Endothelial cell of umbilical vein (primary cell): ENCODE results near the gene BBX. TPM values are rescaled to one million over a fixed set of nuclear protein-coding genes. Genes with fewer than 3 reads are reported as not detected.

Source experiments
- BruUV-seq: library from RNA; stranded (reverse); fragments of 400-500 nt; replicated peaks from 2 replicates; lab custom pipeline; 2021; lab: Mats Ljungman, UMichigan
- CTCF ChIA-PET: fragments of 300-600, 350-600 bp; sonication (Branson Sonifier 250); formaldehyde crosslinking; loops from one replicate; lab custom pipeline; 2021; ENCODE audit warnings: antibody characterized with exemption, inconsistent platforms; lab: Charles Lee
- POLR2A ChIA-PET: fragments of 300-600, 350-600 bp; sonication (Branson Sonifier 250); formaldehyde crosslinking; loops from one replicate; lab custom pipeline; 2021; ENCODE audit warnings: antibody characterized with exemption, inconsistent platforms; lab: Charles Lee
- DNase-seq: peaks from one replicate; pipeline ENCODE4 v3.0.0-alpha.2; 2011; ENCODE audit warnings: low read depth, low spot score
- FAIRE-seq: peaks from 2 replicates; lab custom pipeline; 2011; peaks lifted over from hg19 to GRCh38; lab: Jason Lieb, UNC
- H2AFZ ChIP-seq: 2 replicates; pipeline ENCODE4 v1.6.0; 2012; ENCODE audit warnings: low read depth, low read length, control low read depth, inconsistent platforms
- H3K27ac ChIP-seq: 2 replicates; pipeline ENCODE4 v1.5.1; 2011; ENCODE audit warnings: low read depth, mild to moderate bottlenecking, control low read depth, low read length, moderate library complexity; ENCODE audit not compliant: insufficient read depth
- H3K27me3 ChIP-seq, 2 experiments: 2 replicates each; pipeline versions ENCODE4 v1.6.0 to v1.6.1; 2011; ENCODE audit warnings: low read length in 2 of 2, mixed read lengths in 1 of 2; ENCODE audit not compliant: control insufficient read depth in 2 of 2, insufficient read depth in 2 of 2
- H3K36me3 ChIP-seq, 2 experiments: 2 replicates in 1 of 2; 3 replicates in 1 of 2; pipeline ENCODE4 v1.5.1; 2011; ENCODE audit warnings: low read length in 2 of 2, mild to moderate bottlenecking in 1 of 2, moderate library complexity in 1 of 2; ENCODE audit not compliant: control insufficient read depth in 2 of 2, insufficient read depth in 2 of 2; ENCODE audit errors: extremely low read depth in 1 of 2
- H3K4me1 ChIP-seq: 3 replicates; pipeline ENCODE4 v1.5.1; 2011; ENCODE audit warnings: mild to moderate bottlenecking, low read length; ENCODE audit not compliant: control insufficient read depth, insufficient read depth; ENCODE audit errors: extremely low read depth
- H3K4me2 ChIP-seq: 2 replicates; pipeline ENCODE4 v1.6.1; 2011; ENCODE audit warnings: low read length, control low read depth, mixed read lengths; ENCODE audit not compliant: insufficient read depth
- H3K4me3 ChIP-seq, 3 experiments: fragments of 200-600 bp in 1 of 3; sonication (generic), shearing (Covaris generic) in 1 of 3; replicated peaks in 1 of 3; 2 replicates each; pipeline ENCODE4 v1.5.1; 2011 to 2016; ENCODE audit warnings: control low read depth in 3 of 3, low read length in 3 of 3, mild to moderate bottlenecking in 2 of 3, inconsistent platforms in 1 of 3, low read depth in 1 of 3, moderate library complexity in 1 of 3; ENCODE audit not compliant: insufficient read depth in 1 of 3
- H3K79me2 ChIP-seq: 2 replicates; pipeline ENCODE4 v1.6.0; 2012; ENCODE audit warnings: low read length, inconsistent platforms; ENCODE audit not compliant: control insufficient read depth, insufficient read depth
- H3K9ac ChIP-seq: replicated peaks from 2 replicates; pipeline ENCODE3; 2011; ENCODE audit warnings: low read length, control low read depth; ENCODE audit not compliant: insufficient read depth; ENCODE audit errors: extremely low read depth
- H3K9me1 ChIP-seq: replicated peaks from 3 replicates; pipeline ENCODE4 v1.6.0; 2011; ENCODE audit warnings: mild to moderate bottlenecking, low read length; ENCODE audit not compliant: control insufficient read depth, insufficient read depth; ENCODE audit errors: extremely low read depth
- H3K9me3 ChIP-seq: replicated peaks from 2 replicates; pipeline ENCODE4 v1.5.1; 2012; ENCODE audit warnings: low read length, inconsistent platforms; ENCODE audit not compliant: control insufficient read depth, insufficient read depth
- H4K20me1 ChIP-seq: replicated peaks from 2 replicates; pipeline ENCODE3; 2011; ENCODE audit warnings: mild to moderate bottlenecking, low read length; ENCODE audit not compliant: control insufficient read depth, insufficient read depth; ENCODE audit errors: extremely low read depth
- EZH2 ChIP-seq: IDR thresholded peaks from 2 replicates; pipeline ENCODE4 v1.6.1; 2012; ENCODE audit warnings: borderline replicate concordance, low read depth, mild to moderate bottlenecking, moderate library complexity, low read length, inconsistent platforms; ENCODE audit not compliant: severe bottlenecking
- FOS ChIP-seq: IDR thresholded peaks from 2 replicates; pipeline ENCODE4 v1.6.1; 2011; ENCODE audit warnings: mild to moderate bottlenecking, low read length, moderate library complexity, borderline replicate concordance; ENCODE audit not compliant: insufficient read depth
- GATA2 ChIP-seq: IDR thresholded peaks from 2 replicates; pipeline ENCODE4 v1.7.0; 2011; ENCODE audit warnings: low read depth, mild to moderate bottlenecking, moderate library complexity, mixed read lengths, low read length; ENCODE audit not compliant: insufficient read length, insufficient read depth
- JUN ChIP-seq: IDR thresholded peaks from 2 replicates; pipeline ENCODE4 v1.6.1; 2011; ENCODE audit warnings: borderline replicate concordance, low read depth; ENCODE audit not compliant: insufficient read length, insufficient read depth
- MYC ChIP-seq: IDR thresholded peaks from one replicate; pipeline ENCODE4 v1.6.1; 2011; ENCODE audit warnings: mild to moderate bottlenecking, low read depth, low read length
- POLR2A ChIP-seq: IDR thresholded peaks from 2 replicates; pipeline ENCODE4 v1.6.1; 2012; ENCODE audit warnings: low read depth, mild to moderate bottlenecking, control low read depth, low read length
- POLR2AphosphoS5 ChIP-seq: IDR thresholded peaks from 2 replicates; pipeline ENCODE4 v1.6.1; 2012; ENCODE audit warnings: low read depth, mild to moderate bottlenecking, control low read depth, low read length, moderate library complexity; ENCODE audit not compliant: insufficient read depth
- dilution Hi-C: fragments of 300-500 bp; cut with MboI; formaldehyde crosslinking; loops from one replicate; pipeline ENCODE4 v1.15.0; 2019; ENCODE audit warnings: low sequenced_read_pairs; ENCODE audit not compliant: extremely low pct_ligation_motif_present
- intact Hi-C: fragments of 100-400 bp; cut with micrococcal nuclease; formaldehyde crosslinking; loops from one replicate; pipeline ENCODE4 v1.10.0; 2022
- polyA plus RNA-seq, 4 experiments: library from polyadenylated mRNA; depleted of rRNA in 3 of 4; stranded (reverse) in 3 of 4; unstranded in 1 of 4; fragments of >200 nt; gene quantifications; 2 replicates each; pipeline versions ENCODE4 v1.2.1 to v1.2.3, GENCODE V29; 2011 to 2012; ENCODE audit warnings: missing spikeins in 1 of 4
- total RNA-seq: library from RNA; stranded (reverse); gene quantifications from 2 replicates; pipeline ENCODE4 v1.2.3, GENCODE V29; 2021
- TF ChIP-seq, protein P1 (sequence below), 2 donors: IDR thresholded peaks; 1 replicate in 1 of 2; 2 replicates in 1 of 2; pipeline ENCODE4 v1.5.1; 2011; ENCODE audit warnings: low read length in 2 of 2, mild to moderate bottlenecking in 2 of 2, moderate library complexity in 2 of 2, control low read depth in 1 of 2, inconsistent platforms in 1 of 2, low read depth in 1 of 2; ENCODE audit not compliant: insufficient read depth in 1 of 2; ENCODE audit errors: extremely low read depth in 1 of 2
- TF ChIP-seq, protein P2 (sequence below): IDR thresholded peaks from 2 replicates; pipeline ENCODE4 v1.6.1; 2011; ENCODE audit not compliant: insufficient read depth, insufficient read length

Gene BBX
- total and polyA plus RNA-seq, 2 donors (not counting 3 experiments of a cell fraction or from before 2014, with no cell fraction given), result 21.4 to 43.4 TPM

DNA sequence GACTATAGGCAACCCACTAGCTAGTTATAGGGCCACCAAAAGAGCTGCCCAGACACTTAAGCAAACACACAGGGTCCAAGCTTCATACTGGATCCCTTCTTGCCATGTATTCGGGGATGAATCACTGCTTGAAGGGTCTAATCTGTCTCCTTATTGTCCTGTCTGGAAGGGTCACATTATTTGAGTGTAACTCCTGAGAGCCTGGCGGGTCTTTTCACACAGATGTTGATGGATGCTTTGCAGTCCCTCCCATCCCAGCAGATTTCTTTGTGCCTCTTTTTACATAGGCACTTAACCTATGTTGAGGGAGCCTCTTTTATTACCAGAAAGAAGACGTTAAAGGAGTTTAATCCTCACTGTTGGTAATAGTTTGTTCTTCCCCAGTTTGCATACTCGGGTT lies 56.6 kb downstream of the BBX start:
- no peak for TF ChIP-seq POLR2A
- no peak for TF ChIP-seq POLR2AphosphoS5
- TF ChIP-seq, protein P1, sequence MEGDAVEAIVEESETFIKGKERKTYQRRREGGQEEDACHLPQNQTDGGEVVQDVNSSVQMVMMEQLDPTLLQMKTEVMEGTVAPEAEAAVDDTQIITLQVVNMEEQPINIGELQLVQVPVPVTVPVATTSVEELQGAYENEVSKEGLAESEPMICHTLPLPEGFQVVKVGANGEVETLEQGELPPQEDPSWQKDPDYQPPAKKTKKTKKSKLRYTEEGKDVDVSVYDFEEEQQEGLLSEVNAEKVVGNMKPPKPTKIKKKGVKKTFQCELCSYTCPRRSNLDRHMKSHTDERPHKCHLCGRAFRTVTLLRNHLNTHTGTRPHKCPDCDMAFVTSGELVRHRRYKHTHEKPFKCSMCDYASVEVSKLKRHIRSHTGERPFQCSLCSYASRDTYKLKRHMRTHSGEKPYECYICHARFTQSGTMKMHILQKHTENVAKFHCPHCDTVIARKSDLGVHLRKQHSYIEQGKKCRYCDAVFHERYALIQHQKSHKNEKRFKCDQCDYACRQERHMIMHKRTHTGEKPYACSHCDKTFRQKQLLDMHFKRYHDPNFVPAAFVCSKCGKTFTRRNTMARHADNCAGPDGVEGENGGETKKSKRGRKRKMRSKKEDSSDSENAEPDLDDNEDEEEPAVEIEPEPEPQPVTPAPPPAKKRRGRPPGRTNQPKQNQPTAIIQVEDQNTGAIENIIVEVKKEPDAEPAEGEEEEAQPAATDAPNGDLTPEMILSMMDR (IDR thresholded peaks at IDR 0.05; ENCODE audit: extremely low read depth in 1 of 2, insufficient read depth in 1 of 2, low read depth in 1 of 2, low read length in 2 of 2), result no peak
- no peak for TF ChIP-seq JUN
- no peak for TF ChIP-seq EZH2
- no peak for TF ChIP-seq GATA2
- TF ChIP-seq FOS, result no peak
- TF ChIP-seq MYC, result no peak
- TF ChIP-seq, protein P2, sequence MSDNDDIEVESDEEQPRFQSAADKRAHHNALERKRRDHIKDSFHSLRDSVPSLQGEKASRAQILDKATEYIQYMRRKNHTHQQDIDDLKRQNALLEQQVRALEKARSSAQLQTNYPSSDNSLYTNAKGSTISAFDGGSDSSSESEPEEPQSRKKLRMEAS, result no peak
- POLR2A ChIA-PET, result no interaction called here
- FAIRE-seq (no peak), DNase-seq (no peak)
- H2AFZ ChIP-seq, result no peak overlapping the region
- no peaks in the 10 kb centered on the region for H3K36me3 ChIP-seq
- intact Hi-C loops (loop anchor here (5.0 kb wide), 1 partner anchor 98 kb away; no protein-coding TSS in a partner anchor), dilution Hi-C loops (no loop called here)
- H3K9ac ChIP-seq, result no peak overlapping the region
- H3K27me3 ChIP-seq, result no peaks in the 10 kb centered on the region
- no peaks in the 10 kb centered on the region for H3K9me1 ChIP-seq
- H3K4me2 ChIP-seq, result no peak overlapping the region
- H4K20me1 ChIP-seq, result no peaks in the 10 kb centered on the region
- no peaks in the 10 kb centered on the region for H3K9me3 ChIP-seq
- CTCF ChIA-PET, result interaction anchor here (0.7 to 1.4 kb wide), 3 partner anchors 27 to 173 kb away, joined by 3 to 4 read pairs (median 3); no protein-coding TSS in a partner anchor
- H3K4me3 ChIP-seq, result no peak overlapping the region
- H3K4me1 ChIP-seq, result no peaks in the 10 kb centered on the region
- no peaks in the 10 kb centered on the region for H3K79me2 ChIP-seq
- H3K27ac ChIP-seq, result no peak overlapping the region
- no TSS peak for BruUV-seq
